Measurements from ENCODE around the gene TTC28. TPM values are rescaled to one million over a fixed set of nuclear protein-coding genes. Genes with fewer than 3 reads are reported as not detected.

TTC28 gene
- polyA plus RNA-seq, 3 donors, result 22.1 to 29.8 (median 26.0) TPM

GRCh38 chr22:27962268-27963044 is 717.2 kb downstream of the TTC28 start:
- no peak for DNase-seq (ENCODE audit: low read depth in 3 of 3, low spot score in 2 of 3)

DNA sequence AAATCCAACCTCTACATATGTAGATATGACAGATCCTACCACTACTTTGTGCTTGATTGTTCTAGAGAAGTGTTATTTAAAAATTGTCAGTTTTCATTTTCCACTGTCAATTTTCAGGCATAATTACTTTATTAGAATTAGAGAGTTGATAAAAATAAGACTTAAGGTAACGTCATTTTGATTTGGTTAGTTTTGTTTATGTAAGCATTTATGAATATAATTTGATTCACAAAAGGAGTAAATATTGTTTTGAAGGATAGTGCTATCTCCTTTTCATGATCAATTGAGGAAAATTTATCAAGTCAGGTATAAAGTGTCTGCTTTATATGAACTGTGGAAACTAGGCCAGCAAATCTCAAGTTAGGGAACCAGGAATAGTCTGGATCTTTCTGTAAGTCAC is 718.0 kb downstream of the TTC28 start:
- DNase-seq (ENCODE audit: low read depth in 3 of 3, low spot score in 2 of 3), result no peak

GRCh38 chr22:27961182-27961581 is 718.5 kb downstream of the TTC28 start:
- no peak for DNase-seq (ENCODE audit: low read depth in 3 of 3, low spot score in 2 of 3)

GRCh38 chr22:27959335-27960090 is 720.1 kb downstream of the TTC28 start:
- no peak for DNase-seq (ENCODE audit: low read depth in 3 of 3, low spot score in 2 of 3)

- no peak for DNase-seq (ENCODE audit: low read depth in 3 of 3, low spot score in 2 of 3)
Observed at GRCh38 chr22:27952779-27953178, 726.9 kb downstream of the TTC28 start.

DNA sequence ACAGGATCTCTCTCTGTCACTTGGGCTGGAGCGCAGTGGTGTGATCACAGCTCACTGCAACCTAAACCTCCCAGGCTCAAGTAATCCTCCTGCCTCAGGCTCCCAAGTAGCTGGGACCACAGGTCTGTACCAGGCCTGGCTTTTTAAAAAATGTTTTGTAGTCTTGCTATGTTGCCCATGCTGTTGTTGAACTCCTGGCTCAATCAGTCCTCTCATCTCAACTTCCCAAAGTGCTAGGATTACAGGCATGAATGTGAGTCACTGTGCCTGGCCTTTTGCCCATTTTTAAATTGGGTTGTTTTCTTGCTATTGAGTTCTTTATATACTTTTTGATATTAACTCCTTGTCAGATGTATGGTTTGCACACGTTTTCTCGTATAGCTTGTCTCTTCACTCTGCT is 727.5 kb downstream of the TTC28 start:
- no peak for DNase-seq (ENCODE audit: low read depth in 3 of 3, low spot score in 2 of 3)

DNA sequence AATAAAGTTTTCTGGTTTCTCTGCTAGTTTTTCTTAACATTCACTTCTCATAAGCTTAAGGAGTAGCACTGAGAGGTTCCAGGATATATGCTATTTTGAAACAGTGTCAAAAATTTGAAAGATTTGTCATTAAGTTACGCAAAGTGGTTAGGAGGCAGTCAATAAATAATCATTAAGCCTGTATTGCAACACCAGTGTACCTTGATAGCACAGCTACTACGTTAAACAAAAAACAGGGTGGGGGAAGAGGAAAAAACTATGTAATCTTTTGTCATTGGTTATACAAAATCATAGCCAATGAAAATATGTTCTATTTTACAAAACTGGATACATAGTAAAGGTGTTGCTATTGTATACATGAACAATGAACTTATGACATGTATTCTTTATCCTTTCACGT is 730.2 kb downstream of the TTC28 start:
- no peak for DNase-seq (ENCODE audit: low read depth in 3 of 3, low spot score in 2 of 3)

DNA sequence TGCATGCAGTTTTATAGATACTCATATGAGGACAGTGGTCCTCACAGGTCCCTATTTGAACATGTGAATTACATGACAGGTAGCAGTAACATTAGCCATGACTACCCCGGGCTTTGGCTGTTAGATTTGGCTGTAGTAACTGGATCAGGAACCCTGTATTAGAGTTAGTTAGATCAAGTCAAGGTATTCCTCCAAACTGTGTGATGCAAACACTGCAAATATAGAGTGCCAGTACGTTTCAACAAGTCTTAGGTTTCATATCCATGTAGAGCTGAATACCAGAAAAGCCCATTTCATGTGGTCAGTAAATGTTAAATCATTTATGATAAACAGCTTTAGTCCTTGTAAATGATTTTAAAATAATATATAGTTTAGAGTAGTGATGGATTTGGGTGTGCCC is 731.1 kb downstream of the TTC28 start:
- no peak for DNase-seq (ENCODE audit: low read depth in 3 of 3, low spot score in 2 of 3)

DNA sequence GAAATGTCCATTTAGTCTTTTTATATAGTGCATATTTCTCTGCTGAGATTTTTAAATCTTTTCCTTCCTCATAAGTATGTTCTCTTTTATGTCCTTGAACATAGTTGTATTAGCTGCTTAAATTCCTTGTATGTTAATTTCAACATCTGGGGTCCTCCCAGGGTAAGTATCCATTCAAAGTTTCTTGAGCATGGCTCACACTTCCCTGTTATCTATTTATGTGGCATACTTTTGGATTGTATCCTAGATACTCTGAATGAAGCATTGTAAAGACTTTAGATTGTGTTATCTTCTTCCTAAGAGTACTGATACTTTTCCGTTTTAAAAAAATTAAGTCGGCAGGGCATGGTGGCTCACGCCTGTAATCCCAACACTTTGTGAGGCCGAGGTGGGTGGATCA is 732.2 kb downstream of the TTC28 start:
- no peak for DNase-seq (ENCODE audit: low read depth in 3 of 3, low spot score in 2 of 3)

DNA sequence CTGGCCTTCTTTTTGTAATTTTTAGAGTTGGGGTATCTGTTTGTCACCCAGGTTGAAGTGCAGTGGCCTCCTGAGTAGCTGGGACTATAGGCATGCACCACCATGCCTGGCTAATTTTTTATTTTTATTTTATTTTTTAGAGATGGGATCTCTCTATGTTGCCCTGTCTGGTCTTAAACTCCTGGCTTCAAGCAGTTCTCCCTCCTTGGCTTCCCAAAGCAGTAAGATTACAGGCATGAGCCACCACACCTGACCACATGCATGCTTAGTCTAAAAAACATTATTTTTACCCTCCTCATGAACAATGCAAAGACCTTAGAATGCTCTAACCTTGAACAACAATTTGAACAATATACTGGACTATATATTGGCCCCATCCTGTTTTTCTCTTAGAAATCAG is 738.5 kb downstream of the TTC28 start:
- no peak for DNase-seq (ENCODE audit: low read depth in 3 of 3, low spot score in 2 of 3)

GRCh38 chr22:27937453-27937852 is 742.2 kb downstream of the TTC28 start:
- no peak for DNase-seq (ENCODE audit: low read depth in 3 of 3, low spot score in 2 of 3)

GRCh38 chr22:27935897-27936296 is 743.7 kb downstream of the TTC28 start:
- DNase-seq (ENCODE audit: low read depth in 3 of 3, low spot score in 2 of 3), result no peak

DNA sequence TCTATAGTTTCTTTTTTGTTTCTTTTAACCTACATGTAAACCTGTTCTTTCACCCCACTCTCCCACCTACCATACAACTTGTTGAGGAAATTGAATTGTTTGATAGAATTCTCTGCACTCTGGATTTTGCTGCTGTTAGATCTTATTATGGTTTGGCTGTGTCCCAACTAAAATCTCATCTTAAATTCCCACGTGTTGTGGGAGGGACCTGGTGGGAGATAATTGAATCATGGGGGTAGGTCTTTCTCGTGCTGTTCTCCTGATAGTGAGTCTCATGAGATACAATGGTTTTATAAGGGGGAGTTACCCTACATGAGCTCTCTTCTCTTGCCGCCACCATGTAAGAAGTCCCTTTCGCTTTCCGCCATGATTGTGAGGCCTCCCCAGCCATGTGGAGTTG is 745.6 kb downstream of the TTC28 start:
- DNase-seq (ENCODE audit: low read depth in 3 of 3, low spot score in 2 of 3), result no peak

DNA sequence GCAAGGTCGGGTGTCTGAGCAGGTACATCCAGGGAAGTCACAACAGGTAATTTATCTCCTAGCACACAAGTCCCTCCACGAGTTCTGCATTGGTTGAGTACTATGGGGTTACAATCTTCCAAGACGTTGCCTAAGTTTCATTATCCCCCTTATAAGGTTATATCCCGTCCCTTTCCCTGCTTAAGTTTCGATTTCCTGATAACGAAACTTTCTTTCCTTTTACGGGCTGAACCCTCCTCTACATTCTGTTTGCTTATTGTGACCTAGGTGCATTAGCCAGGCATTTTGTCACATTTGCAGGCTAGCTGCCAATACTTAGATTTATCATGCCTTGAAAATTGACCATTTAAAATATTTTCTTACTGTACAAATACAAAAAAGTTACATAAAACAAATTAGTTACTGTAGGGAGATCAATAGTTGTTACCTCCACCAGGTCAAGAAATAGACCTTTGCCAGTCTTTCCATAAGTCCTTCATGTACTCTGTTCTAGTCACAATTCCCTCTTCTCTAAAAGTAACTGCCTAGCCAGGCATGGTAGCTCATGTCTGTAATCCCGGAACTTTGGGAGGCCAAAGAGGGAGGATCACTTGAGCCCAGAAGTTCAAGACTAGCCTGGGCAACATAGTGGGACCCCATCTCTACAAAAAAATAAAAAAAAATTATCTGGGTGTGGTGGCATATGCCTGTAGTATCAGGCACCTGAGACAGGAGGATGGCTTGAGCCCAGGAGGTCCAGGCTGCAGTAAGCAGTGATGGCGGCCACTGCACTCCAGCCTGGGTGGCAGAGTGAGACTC is 746.3 kb downstream of the TTC28 start:
- no peak for DNase-seq (ENCODE audit: low read depth in 3 of 3, low spot score in 2 of 3)

DNA sequence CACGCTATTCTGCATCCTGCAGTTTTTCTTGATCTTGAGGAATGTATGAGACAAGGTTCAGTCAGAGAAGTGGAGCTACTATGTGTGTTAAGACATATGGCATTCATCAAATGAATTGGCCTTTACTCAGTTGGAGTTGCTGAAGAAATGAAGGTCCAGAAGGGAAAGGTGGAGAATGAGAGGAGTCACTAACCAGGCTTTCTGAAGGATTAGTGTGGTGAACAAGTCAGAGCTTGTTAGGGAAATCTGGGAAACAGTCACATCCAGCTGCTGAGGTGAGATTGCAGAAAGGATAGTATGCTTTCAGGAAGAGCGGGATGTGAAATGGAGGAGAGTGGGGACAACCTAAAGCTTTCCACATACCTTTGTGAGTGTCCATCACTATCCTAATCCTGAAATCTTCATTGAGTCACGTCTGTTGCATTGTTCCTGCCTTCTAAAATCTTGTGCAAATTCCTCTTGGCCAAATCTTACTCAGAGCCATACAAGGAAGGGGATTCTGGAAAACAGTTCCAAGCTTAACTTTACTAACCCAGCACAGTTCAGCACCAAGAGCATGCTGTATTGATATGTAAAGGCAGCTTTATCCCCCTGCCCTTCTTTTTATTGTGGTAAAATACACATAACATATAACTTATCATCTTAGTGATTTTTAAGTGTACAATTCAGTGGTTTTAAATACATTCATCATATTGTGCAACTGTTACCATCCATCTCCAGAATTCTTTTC is 749.1 kb downstream of the TTC28 start:
- no peak for DNase-seq (ENCODE audit: low read depth in 3 of 3, low spot score in 2 of 3)

Other genes with a start within 250 kb of the TTC28 start
- gene CHEK2, start 62.0 kb upstream of the TTC28 start, polyA plus RNA-seq (ENCODE audit: insufficient read length in 3 of 3), result 10 to 100 TPM; 13.2 to 16.5 (median 15.1) TPM
- 10 to 100 TPM; 20.7 to 26.2 (median 22.8) TPM for gene HSCB, start 62.2 kb upstream of the TTC28 start, polyA plus RNA-seq (ENCODE audit: insufficient read length in 3 of 3)
- 10 to 100 TPM; 40.2 to 42.7 (median 41.3) TPM for gene CCDC117, start 92.9 kb upstream of the TTC28 start, polyA plus RNA-seq (ENCODE audit: insufficient read length in 3 of 3)
- gene XBP1, start 120.7 kb upstream of the TTC28 start, polyA plus RNA-seq (ENCODE audit: insufficient read length in 3 of 3), result 100 to 1,000 TPM; 132 to 149 (median 136) TPM
- 10 to 100 TPM; 26.9 to 28.8 (median 27.6) TPM for gene ZNRF3, start 203.7 kb upstream of the TTC28 start, polyA plus RNA-seq (ENCODE audit: insufficient read length in 3 of 3)

Data from right renal cortex interstitium (tissue), 3 donors.